NCI-H1092 (cell line): Measurements from ENCODE around the gene MRPL58.
"Not testable (repeated sequence)": the region's sequence is repeated elsewhere in the genome, so short reads cannot be mapped to it uniquely, and the experiment has no call there.

ENCODE experiments used
- DNase-seq: peaks from one replicate; lab custom pipeline; 2025; lab: John Stamatoyannopoulos, UW

MRPL58 gene

GRCh38 chr17:74987418-74987908 is 25.0 kb upstream of the MRPL58 start, which contains the start of gene CDR2L:
TSS of gene CDR2L (plus strand) at chr17:74987632. CDS start at chr17:74988044, 412 bp downstream.
- peak; percentile 91 for DNase-seq

GRCh38 chr17:74987909-74988711 is 24.4 kb upstream of the MRPL58 start:
- no peak for DNase-seq

GRCh38 chr17:74990581-74991105 is 21.8 kb upstream of the MRPL58 start:
- DNase-seq, result no peak

- no peak for DNase-seq
Measured at GRCh38 chr17:74992223-74992622, 20.2 kb upstream of the MRPL58 start.

- no peak for DNase-seq
Measured at GRCh38 chr17:74994440-74994839, 18.0 kb upstream of the MRPL58 start.

- no peak for DNase-seq
Measured at GRCh38 chr17:74995847-74996246, 16.6 kb upstream of the MRPL58 start.

- DNase-seq, result no peak
Measured at GRCh38 chr17:74998783-74999182, 13.7 kb upstream of the MRPL58 start.

GRCh38 chr17:74999523-74999922 is 12.9 kb upstream of the MRPL58 start:
- DNase-seq, result no peak

GRCh38 chr17:75001915-75002843 is 10.3 kb upstream of the MRPL58 start:
- DNase-seq, result no peak

GRCh38 chr17:75003070-75003956 is 9.2 kb upstream of the MRPL58 start:
- no peak for DNase-seq

GRCh38 chr17:75003957-75004355 is 8.5 kb upstream of the MRPL58 start:
- DNase-seq, result no peak

GRCh38 chr17:75004371-75004770 is 8.1 kb upstream of the MRPL58 start:
- no peak for DNase-seq

- DNase-seq, result no peak
Measured at GRCh38 chr17:75005291-75005690, 7.2 kb upstream of the MRPL58 start.

GRCh38 chr17:75006084-75006483 is 6.4 kb upstream of the MRPL58 start:
- DNase-seq, result not testable (repeated sequence)

GRCh38 chr17:75006653-75007052 is 5.8 kb upstream of the MRPL58 start:
- DNase-seq, result no peak

- DNase-seq, result no peak
Measured at GRCh38 chr17:75008373-75008772, 4.1 kb upstream of the MRPL58 start.

GRCh38 chr17:75009139-75009724 is 3.2 kb upstream of the MRPL58 start:
- no peak for DNase-seq

GRCh38 chr17:75010683-75011400 is 1.6 kb upstream of the MRPL58 start:
- DNase-seq, result no peak

GRCh38 chr17:75011401-75012095 is 922 bp upstream of the MRPL58 start:
- DNase-seq, result no peak

- DNase-seq, result no peak
Measured at GRCh38 chr17:75012096-75012345, 449 bp upstream of the MRPL58 start.
